Measurements from ENCODE around the gene RTKN2. TPM values are rescaled to one million over a fixed set of nuclear protein-coding genes. Genes with fewer than 3 reads are reported as not detected.

Gene RTKN2
- total and polyA plus RNA-seq, 2 of the 4 experiments (the other 2 are of a cell fraction), result 0.75 to 0.90 TPM

GRCh38 chr10:62170732-62171131 lies 97.9 kb downstream of the RTKN2 start:
- POLR2A ChIA-PET (ENCODE audit: unreplicated experiment), result no interaction called here

More at GRCh38 chr10:62170732-62171131, 97.9 kb downstream of the RTKN2 start:
- in situ Hi-C loops (cut with MboI; ENCODE audit: low sequenced_read_pairs) (no loop called here), intact Hi-C loops (cut with micrococcal nuclease) (no loop called here), dilution Hi-C loops (cut with HindIII; ENCODE audit: low sequenced_read_pairs, unreplicated experiment) (no loop called here)
- H2BK15ac ChIP-seq (ENCODE audit: low read depth, low read length), result no peak overlapping the region
- no peak overlapping the region; a peak in 1 of 4 replicates for H4K8ac ChIP-seq (ENCODE audit: low read depth in 2 of 2, low read length in 2 of 2)
- H3K4me2 ChIP-seq (ENCODE audit: low read depth, low read length), result no peak overlapping the region
- no peak overlapping the region for H4K91ac ChIP-seq (ENCODE audit: insufficient read depth, low read depth, low read length)
- H2AK9ac ChIP-seq (replicated peaks; ENCODE audit: low read depth, low read length, poor library complexity), result no peak overlapping the region
- WGBS, 2 experiments (ENCODE audit: extremely low coverage in 2 of 2, insufficient read length in 1 of 2), result no CpG with 5 or more reads among the region's 1 CpG
- H3K23ac ChIP-seq (ENCODE audit: low read depth, low read length), result no peak overlapping the region
- H2BK20ac ChIP-seq (ENCODE audit: low read depth, low read length), result no peak overlapping the region
- no peak overlapping the region for H3K18ac ChIP-seq (ENCODE audit: low read depth, low read length)
- no peaks in the 10 kb centered on the region for H3K79me1 ChIP-seq (ENCODE audit: low read depth in 1 of 2, low read length in 2 of 2)
- H4K20me1 ChIP-seq (ENCODE audit: insufficient read depth, low read length), result no peaks in the 10 kb centered on the region
- H3K4ac ChIP-seq (ENCODE audit: low read depth, low read length), result no peak overlapping the region
- H2AFZ ChIP-seq (replicated peaks; ENCODE audit: low read length, poor library complexity), result no peak overlapping the region
- peaks cover 2% of the 10 kb centered on the region for H3K9me3 ChIP-seq (ENCODE audit: control insufficient read depth, insufficient read depth, low read length)
- H3K9ac ChIP-seq (ENCODE audit: low read depth, low read length), result no peak overlapping the region
- ATAC-seq (ENCODE audit: low read depth), result no peak
- H2BK5ac ChIP-seq (ENCODE audit: low read depth, low read length, poor library complexity, severe bottlenecking), result no peak overlapping the region
- no peaks in the 10 kb centered on the region for H3K9me1 ChIP-seq (ENCODE audit: insufficient read depth, low read length)
- H3K4me3 ChIP-seq (ENCODE audit: insufficient read depth, low read depth, low read length), result no peak overlapping the region
- BruUV-seq (replicated peaks), result no TSS peak
- TF ChIP-seq FOS (IDR thresholded peaks at IDR 0.05; ENCODE audit: low read depth, low read length) (no peak), USF2 (IDR thresholded peaks at IDR 0.05; ENCODE audit: low read depth, low read length) (no peak), MAZ (IDR thresholded peaks at IDR 0.05; ENCODE audit: borderline replicate concordance, low read depth, low read length) (no peak), NFE2L2 (IDR thresholded peaks at IDR 0.05; ENCODE audit: low read depth, low read length) (no peak), ELK1 (IDR thresholded peaks at IDR 0.05; ENCODE audit: borderline replicate concordance, low read depth, low read length) (no peak)
- H4K5ac ChIP-seq (ENCODE audit: low read depth, low read length), result no peak overlapping the region
- no peak overlapping the region for H3K14ac ChIP-seq (replicated peaks; ENCODE audit: low read depth, low read length)
- CTCF ChIA-PET, result no interaction called here
- H2BK120ac ChIP-seq (ENCODE audit: low read depth, low read length), result no peak overlapping the region
- no peak overlapping the region for H2AK5ac ChIP-seq (ENCODE audit: low read depth, low read length)
- no peaks in the 10 kb centered on the region for H3K36me3 ChIP-seq (ENCODE audit: control insufficient read depth, insufficient read depth, low read length)
- no peak overlapping the region for H3K27ac ChIP-seq (ENCODE audit: insufficient read depth, low read length)
- no peak for DNase-seq
- no peak overlapping the region for H3K56ac ChIP-seq (ENCODE audit: extremely low read depth, insufficient read depth, low read length)
- H3K27me3 ChIP-seq (ENCODE audit: control insufficient read depth, insufficient read depth, low read length), result no peaks in the 10 kb centered on the region
- H3K4me1 ChIP-seq (ENCODE audit: control insufficient read depth, insufficient read depth, low read length), result no peaks in the 10 kb centered on the region

Data from IMR-90 (cell line).